Right lung (tissue), 5 donors: Measurements from ENCODE around the gene SH3TC1. TPM values are rescaled to one million over a fixed set of nuclear protein-coding genes. Genes with fewer than 3 reads are reported as not detected.

Experiments used
- DNase-seq, 2 donors: peaks; one replicate each; pipeline ENCODE4 v3.0.0-alpha.2; 2013
- polyA plus RNA-seq, 5 donors: library from polyadenylated mRNA; unstranded; fragments of 120-200 nt; gene quantifications; one replicate each; pipeline versions ENCODE4 v1.2.1 to v1.2.3, GENCODE V29; 2013; ENCODE audit warnings: inconsistent platforms in 1 of 5, low replicate concordance in 1 of 5; ENCODE audit not compliant: insufficient read length in 5 of 5, insufficient read depth in 1 of 5

The SH3TC1 gene
- polyA plus RNA-seq, 5 donors, result 20.3 to 28.6 (median 25.3) TPM

DNA sequence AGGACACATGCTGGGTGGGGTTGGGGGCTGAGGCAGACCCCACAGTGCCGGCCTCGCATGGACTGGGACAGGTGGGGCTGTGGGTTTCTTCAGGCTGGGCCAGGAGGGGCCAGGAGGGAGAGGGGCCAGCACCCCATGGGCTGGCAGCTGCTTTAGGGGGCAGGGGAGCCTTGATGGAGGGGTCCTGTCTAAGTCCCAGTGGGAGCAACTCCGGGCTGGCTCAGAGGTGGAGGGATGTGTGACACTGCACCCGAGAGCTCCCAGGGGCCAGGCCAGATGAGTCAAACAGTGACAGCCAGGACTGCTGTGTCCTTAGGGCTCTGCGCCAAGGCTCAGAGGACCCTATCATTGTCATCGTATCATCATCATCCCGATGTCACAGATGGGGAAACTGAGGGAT is 36.1 kb upstream of the SH3TC1 start:
- no peak for DNase-seq

DNA sequence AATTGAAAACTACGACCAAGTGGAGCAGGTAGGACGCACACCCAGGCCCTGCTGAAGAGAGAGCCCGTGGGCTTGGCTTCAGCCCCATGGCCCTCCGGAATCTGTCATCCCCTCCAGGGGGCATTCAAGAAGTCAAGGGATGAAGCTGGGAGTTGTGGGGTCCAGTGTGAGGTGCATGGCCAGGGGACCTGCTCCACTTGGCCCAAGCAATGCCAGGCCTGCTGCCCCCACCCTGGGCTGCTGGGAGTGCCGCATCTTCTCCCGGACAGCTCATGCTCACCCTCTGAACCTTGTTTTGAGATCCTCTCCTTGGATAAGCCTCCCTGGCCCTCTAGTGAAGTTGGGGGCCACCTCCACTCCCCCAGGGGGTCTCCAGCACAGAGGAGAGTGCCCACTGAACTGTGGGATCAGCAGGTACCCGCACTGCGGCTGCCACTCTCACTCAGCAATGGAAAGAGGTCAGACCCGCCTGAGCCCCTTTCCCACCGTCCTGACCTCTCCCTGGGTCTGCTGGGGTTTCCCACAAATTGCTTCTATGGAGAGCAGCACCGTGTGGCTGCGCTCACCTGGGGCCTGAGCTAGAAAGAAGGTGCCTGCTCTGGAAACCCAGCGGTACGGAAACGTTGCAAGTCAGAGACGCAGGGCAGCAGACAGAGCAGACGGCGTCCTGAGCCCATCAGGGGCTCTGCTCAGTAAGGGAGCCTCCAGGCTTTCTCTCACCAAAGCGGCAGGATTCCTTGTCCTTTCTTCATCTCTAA is 35.5 kb upstream of the SH3TC1 start:
- no peak for DNase-seq

DNA sequence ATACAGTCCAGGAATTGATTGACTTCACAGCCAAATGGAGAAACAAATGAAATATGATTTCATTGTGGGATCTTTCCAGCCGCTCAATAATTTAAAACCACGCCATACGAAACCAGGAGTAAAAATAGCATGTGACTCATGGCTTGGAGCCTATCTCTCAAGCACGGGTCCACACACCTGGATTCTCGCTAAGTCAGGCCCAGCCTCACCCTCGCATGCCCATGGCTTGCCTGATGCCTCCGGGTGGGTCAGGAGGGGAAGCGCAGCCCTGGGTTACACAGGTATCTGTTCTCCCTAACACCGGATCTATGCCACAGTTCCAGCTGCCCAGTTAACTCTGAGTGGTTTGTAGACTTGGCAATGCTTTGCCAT is 34.9 kb upstream of the SH3TC1 start:
- no peak for DNase-seq

GRCh38 chr4:8164687-8165086 is 34.4 kb upstream of the SH3TC1 start:
- DNase-seq, result no peak

DNA sequence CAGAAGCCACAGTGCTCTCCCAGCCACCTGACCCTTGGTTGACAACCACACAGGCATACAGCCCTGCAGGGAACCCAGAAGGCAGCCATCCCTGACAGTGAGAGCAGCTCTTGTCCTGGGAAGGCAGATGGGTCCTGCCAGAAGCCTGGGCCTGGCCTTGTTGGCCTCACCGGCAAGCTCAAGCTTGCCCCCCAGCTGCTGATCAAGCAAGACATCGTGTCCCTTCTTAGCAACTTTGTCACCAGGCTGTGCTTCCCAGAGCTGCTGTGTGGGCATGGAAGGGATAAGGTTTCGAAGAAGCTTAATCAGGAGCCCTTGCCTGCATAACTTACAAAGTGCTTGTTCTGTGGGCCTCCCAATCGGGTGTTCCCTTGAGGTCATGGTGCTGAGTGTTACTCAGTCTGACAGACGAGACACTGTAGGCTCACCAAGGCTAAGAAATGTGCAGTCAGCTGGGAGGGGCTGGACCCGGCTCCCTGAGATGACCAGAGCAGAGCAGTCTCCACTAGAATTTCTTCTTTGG is 33.7 kb upstream of the SH3TC1 start:
- DNase-seq, result no peak

GRCh38 chr4:8167291-8167690 is 31.8 kb upstream of the SH3TC1 start:
- no peak for DNase-seq

DNA sequence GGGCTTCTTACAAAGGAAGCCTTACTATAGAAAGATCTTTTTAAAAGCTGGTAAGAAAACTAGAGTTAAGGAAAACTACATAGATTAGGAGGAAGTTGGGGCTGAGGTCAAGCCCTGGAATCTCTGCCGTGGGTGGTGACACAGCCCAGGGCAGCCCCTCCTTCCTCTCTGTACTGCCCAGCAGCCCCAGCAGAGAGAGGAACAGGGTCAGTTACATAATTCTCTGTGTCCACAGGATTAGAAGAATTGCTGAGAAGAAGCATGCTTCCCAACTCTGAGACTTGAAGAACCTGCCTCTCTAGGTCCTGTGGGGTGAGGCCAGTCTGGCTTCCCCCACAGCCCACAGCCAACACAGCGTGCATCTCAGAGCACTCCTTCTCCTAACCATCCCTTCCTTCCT is 31.3 kb upstream of the SH3TC1 start:
- no peak for DNase-seq

GRCh38 chr4:8168232-8168631 is 30.9 kb upstream of the SH3TC1 start:
- no peak for DNase-seq

- no peak for DNase-seq
Observed at GRCh38 chr4:8168832-8169598, 30.1 kb upstream of the SH3TC1 start.

DNA sequence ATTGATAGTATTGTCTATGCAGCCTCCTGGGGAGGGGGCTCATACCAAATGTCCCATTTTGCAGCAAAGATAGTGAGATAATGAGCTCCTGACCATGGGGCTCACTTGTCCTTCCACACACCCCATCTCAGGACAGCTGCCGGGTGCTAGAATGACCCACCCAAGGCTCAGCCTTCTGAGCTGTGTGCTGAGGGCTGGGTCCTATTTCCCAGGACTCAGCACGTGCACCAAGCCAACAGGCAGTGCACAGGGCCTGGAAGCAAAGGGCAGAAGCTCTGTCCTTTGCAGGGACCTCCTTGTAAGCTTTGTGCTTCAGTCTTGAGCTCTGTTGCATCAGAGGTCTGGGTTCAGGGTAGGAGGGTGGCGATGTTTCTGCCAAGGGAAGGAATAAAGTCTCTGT is 29.3 kb upstream of the SH3TC1 start:
- DNase-seq, result no peak

- DNase-seq, result no peak
Observed at GRCh38 chr4:8170341-8170740, 28.7 kb upstream of the SH3TC1 start.

- DNase-seq, result no peak
Observed at GRCh38 chr4:8171266-8171665, 27.8 kb upstream of the SH3TC1 start.

- DNase-seq, result no peak
Observed at GRCh38 chr4:8171984-8172924, 26.8 kb upstream of the SH3TC1 start.

GRCh38 chr4:8173492-8174242 is 25.4 kb upstream of the SH3TC1 start:
- DNase-seq, result no peak

DNA sequence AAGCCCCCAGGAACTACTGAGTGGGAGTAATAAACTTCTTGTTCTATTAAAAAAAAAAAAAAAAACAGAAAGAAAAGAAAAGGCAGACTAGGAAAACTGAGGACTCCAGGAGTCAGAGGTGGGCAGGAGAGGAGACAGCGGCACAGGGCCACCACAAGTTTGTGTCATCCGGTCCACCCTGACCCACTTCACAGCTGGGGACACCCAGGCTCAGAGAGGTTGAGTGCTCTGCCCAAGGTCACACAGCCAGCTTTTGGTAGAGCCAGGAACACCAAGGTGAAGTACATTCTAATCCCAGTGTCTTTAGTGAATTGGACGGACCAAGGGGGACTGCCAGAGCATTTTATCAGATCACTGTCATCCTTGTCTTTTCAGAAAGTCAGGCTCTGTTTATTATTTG is 24.1 kb upstream of the SH3TC1 start:
- no peak for DNase-seq

DNA sequence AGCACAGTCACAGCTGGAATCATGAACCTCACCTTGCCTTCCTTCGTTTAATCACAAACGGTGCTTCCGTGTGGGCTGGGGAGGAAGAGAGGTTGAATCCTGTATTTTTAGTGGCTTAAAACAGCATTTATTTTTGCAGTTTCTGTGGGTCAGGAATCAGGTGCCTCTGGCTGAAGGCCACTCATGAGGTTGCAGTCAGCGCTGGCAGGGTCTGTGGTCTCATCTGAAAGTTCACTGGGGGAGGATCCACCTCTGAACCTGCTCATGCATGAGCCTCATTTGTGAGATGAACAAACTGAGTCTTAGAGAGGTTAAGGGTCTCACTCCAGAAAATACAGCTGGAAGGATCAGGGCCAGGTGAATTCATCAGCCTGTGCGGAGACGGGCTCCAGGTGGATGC is 23.4 kb upstream of the SH3TC1 start:
- DNase-seq, result no peak

- no peak for DNase-seq
Observed at GRCh38 chr4:8176547-8177399, 22.3 kb upstream of the SH3TC1 start.

- DNase-seq, result no peak
Observed at GRCh38 chr4:8177552-8177951, 21.5 kb upstream of the SH3TC1 start.

- no peak for DNase-seq
Observed at GRCh38 chr4:8177956-8178355, 21.1 kb upstream of the SH3TC1 start.

GRCh38 chr4:8179074-8179473 is 20.0 kb upstream of the SH3TC1 start:
- no peak for DNase-seq
